OCI-LY1 (cell line): ENCODE measurements around the gene GRK5.

Experiments used
- CTCF ChIP-seq: fragments of 200-600 bp; sonication (generic), shearing (Covaris generic); IDR thresholded peaks from 2 replicates; pipeline ENCODE4 v1.5.1; 2017; ENCODE audit warnings: mild to moderate bottlenecking, antibody characterized with exemption, low read length, moderate library complexity, mixed read lengths
- EZH2 ChIP-seq: fragments of 200-600 bp; sonication (generic), shearing (Covaris generic); IDR thresholded peaks from 2 replicates; pipeline ENCODE4 v1.8.0; 2017; ENCODE audit warnings: borderline replicate concordance, mixed run types, mild to moderate bottlenecking, antibody characterized with exemption, low read length, moderate library complexity, mixed read lengths

- TF ChIP-seq CTCF (no peak), EZH2 (no peak)
Measured at GRCh38 chr10:119439922-119440321, 232.6 kb downstream of the GRK5 start.
